Jurkat, Clone E6-1 (cell line): ENCODE results near the gene RYK.

Experiments used
- DNase-seq: peaks from one replicate; pipeline ENCODE4 v3.0.0-alpha.2; 2011; ENCODE audit warnings: low read depth, low spot score
- H3K4me3 ChIP-seq: 2 replicates; pipeline ENCODE4 v1.5.1; 2011; ENCODE audit warnings: mild to moderate bottlenecking, low read length, control low read depth, moderate library complexity

RYK gene

GRCh38 chr3:134260987-134261386 lies 10.3 kb upstream of the RYK start:
- H3K4me3 ChIP-seq: no peak overlapping the region

GRCh38 chr3:134258761-134259347 lies 8.2 kb upstream of the RYK start:
- H3K4me3 ChIP-seq: no peak overlapping the region
- DNase-seq: no peak

More at GRCh38 chr3:134260987-134261386, 10.3 kb upstream of the RYK start:
- no peak for DNase-seq

- H3K4me3 ChIP-seq: no peak overlapping the region
- no peak for DNase-seq
Observed at GRCh38 chr3:134255404-134255803, 4.7 kb upstream of the RYK start.

GRCh38 chr3:134253475-134254226 lies 3.0 kb upstream of the RYK start:
- no peak for DNase-seq
- H3K4me3 ChIP-seq: no peak overlapping the region

GRCh38 chr3:134252766-134253165 lies 2.1 kb upstream of the RYK start:
- H3K4me3 ChIP-seq: no peak overlapping the region
- no peak for DNase-seq

- H3K4me3 ChIP-seq: no peak overlapping the region
- DNase-seq: no peak
Observed at GRCh38 chr3:134251731-134252391, 1.2 kb upstream of the RYK start.

- peak overlapping the region; percentile 72 for H3K4me3 ChIP-seq
- peak; percentile 37 for DNase-seq
Observed at GRCh38 chr3:134249935-134250716, 533 bp downstream of the RYK start.

- peak overlapping the region; percentile 72 for H3K4me3 ChIP-seq
- DNase-seq: no peak
Observed at GRCh38 chr3:134249296-134249841, 1.3 kb downstream of the RYK start.

- DNase-seq: no peak
- no peak overlapping the region for H3K4me3 ChIP-seq
Observed at GRCh38 chr3:134244921-134245320, 5.7 kb downstream of the RYK start.

- no peak overlapping the region for H3K4me3 ChIP-seq
- DNase-seq: no peak
Observed at GRCh38 chr3:134242649-134243617, 7.7 kb downstream of the RYK start.

- DNase-seq: no peak
Observed at GRCh38 chr3:134239538-134239937, 11.1 kb downstream of the RYK start.

GRCh38 chr3:134237454-134238145 lies 13.1 kb downstream of the RYK start:
- DNase-seq: no peak
- no peak overlapping the region for H3K4me3 ChIP-seq

More at GRCh38 chr3:134239538-134239937, 11.1 kb downstream of the RYK start:
- H3K4me3 ChIP-seq: no peak overlapping the region

GRCh38 chr3:134236505-134237170 lies 14.0 kb downstream of the RYK start:
- DNase-seq: no peak
- H3K4me3 ChIP-seq: no peak overlapping the region

- no peak for DNase-seq
- H3K4me3 ChIP-seq: no peak overlapping the region
Observed at GRCh38 chr3:134235577-134236076, 15.0 kb downstream of the RYK start.

- no peak for DNase-seq
- H3K4me3 ChIP-seq: no peak overlapping the region
Observed at GRCh38 chr3:134232951-134233350, 17.7 kb downstream of the RYK start.

- no peak for DNase-seq
- H3K4me3 ChIP-seq: no peak overlapping the region
Observed at GRCh38 chr3:134232151-134232550, 18.5 kb downstream of the RYK start.

- no peak for DNase-seq
- H3K4me3 ChIP-seq: no peak overlapping the region
Observed at GRCh38 chr3:134231131-134231530, 19.5 kb downstream of the RYK start.
